ENCODE results near the gene CCDC154. TPM values are rescaled to one million over a fixed set of nuclear protein-coding genes. Genes with fewer than 3 reads are reported as not detected.

CCDC154 gene
- total RNA-seq, 1 donor from 2014 or later, result not detected

- Histone ChIP-seq H2AFZ (replicated peaks) (no peak overlapping the region), H3K9me3 (ENCODE audit: low read depth) (no peaks in the 10 kb centered on the region), H3K27ac (no peak overlapping the region), H3K79me2 (ENCODE audit: low read depth) (no peaks in the 10 kb centered on the region), H3F3A (ENCODE audit: low read depth) (no peaks in the 10 kb centered on the region), H3K27me3 (no peaks in the 10 kb centered on the region), H3K4me1 (peaks cover 5% of the 10 kb centered on the region), H4K20me1 (ENCODE audit: low read depth) (no peaks in the 10 kb centered on the region), H3K4me3 (no peak overlapping the region), H3K36me3 (no peaks in the 10 kb centered on the region), H3K4me2 (no peak overlapping the region), H3K9ac (no peak overlapping the region)
- peaks cover 13% of the 10 kb centered on the region for H3K4me1 Mint-ChIP-seq
- no peak for TF ChIP-seq EZH2 (IDR thresholded peaks at IDR 0.05)
- TF ChIP-seq EZH2phosphoT487 (IDR thresholded peaks at IDR 0.05), result no peak
- no peak for TF ChIP-seq CTCF (IDR thresholded peaks at IDR 0.05)
- no peak for DNase-seq (ENCODE audit: low spot score)
- H3K9me3 Mint-ChIP-seq, result no peaks in the 10 kb centered on the region
- no peaks in the 10 kb centered on the region for H3K27me3 Mint-ChIP-seq (ENCODE audit: insufficient read depth, low read depth)
- no peak overlapping the region for H3K27ac Mint-ChIP-seq
- H3K36me3 Mint-ChIP-seq, result no peaks in the 10 kb centered on the region
- H3K4me3 Mint-ChIP-seq, result no peak overlapping the region
Measured at GRCh38 chr16:1431497-1432270, 12.7 kb downstream of the CCDC154 start.

DNA sequence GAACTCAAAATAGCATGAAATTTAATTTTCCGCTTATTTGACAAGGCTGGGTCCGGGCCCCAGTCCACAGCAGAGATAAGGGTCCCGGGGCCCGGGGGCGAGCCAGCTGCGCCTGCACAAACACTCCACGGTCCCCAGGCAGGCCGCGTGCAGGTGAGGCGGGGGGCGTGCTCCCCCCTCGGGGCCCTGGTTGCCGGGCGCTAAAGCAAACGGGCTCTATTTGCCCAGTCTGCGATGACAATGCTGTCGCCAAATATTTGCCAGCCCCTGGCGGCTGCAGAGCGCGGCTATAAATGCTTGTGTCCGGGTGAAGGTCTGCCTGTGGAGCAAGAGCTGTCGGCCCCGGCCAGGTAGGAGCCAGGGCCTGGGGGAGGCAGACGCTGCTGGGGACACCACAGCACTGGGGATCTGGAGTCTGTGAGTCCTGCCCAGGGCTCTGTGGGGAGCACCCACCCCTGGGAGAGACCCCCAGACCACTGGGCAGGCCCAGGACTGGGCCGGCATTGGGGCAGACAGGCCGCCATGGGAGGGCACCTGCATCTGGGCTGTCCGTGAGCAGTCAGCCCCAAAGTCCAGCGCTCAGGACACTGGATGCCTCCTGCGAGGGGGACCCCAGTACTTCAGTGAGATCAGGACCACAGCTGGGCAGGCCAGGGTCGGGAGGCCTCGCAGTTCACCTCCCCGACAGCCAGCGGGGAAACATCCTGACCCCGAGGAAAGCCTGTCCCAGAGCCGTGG, 13.4 kb downstream of the CCDC154 start, which contains the start of gene PERCC1:
Gene PERCC1 (plus strand): TSS at position 320 of the 738 bp plus-strand sequence. CDS start 1,516 bp downstream, outside the sequence.
- peak within 1 kb of the TSS; percentile 81 for H3K27ac Mint-ChIP-seq
- DNase-seq (ENCODE audit: low spot score), result no peak
- no peak within 1 kb of the TSS for H3K27ac ChIP-seq

GRCh38 chr16:1430214-1430758, 14.1 kb downstream of the CCDC154 start:
- H3K27ac Mint-ChIP-seq, result peak overlapping the region; percentile 33

More for the DNA sequence above, 13.4 kb downstream of the CCDC154 start, which contains the start of gene PERCC1:
- Mint-ChIP-seq H3K36me3 (no peaks in the 10 kb centered on the region), H3K4me3 (peak within 1 kb of the TSS; percentile 74), H3K4me1 (peaks cover 16% of the 10 kb centered on the region), H3K27me3 (ENCODE audit: insufficient read depth, low read depth) (no peaks in the 10 kb centered on the region), H3K9me3 (no peaks in the 10 kb centered on the region)
- H3K27me3 ChIP-seq, result no peaks in the 10 kb centered on the region
- H3K4me1 ChIP-seq, result peaks cover 6% of the 10 kb centered on the region
- TF ChIP-seq EZH2phosphoT487 (IDR thresholded peaks at IDR 0.05), result no peak
- no peak for TF ChIP-seq CTCF (IDR thresholded peaks at IDR 0.05)
- TF ChIP-seq EZH2 (IDR thresholded peaks at IDR 0.05), result no peak
- H3K36me3 ChIP-seq, result no peaks in the 10 kb centered on the region
- H3K9ac ChIP-seq, result no peak within 1 kb of the TSS
- no peak within 1 kb of the TSS for H3K4me3 ChIP-seq
- no peaks in the 10 kb centered on the region for H3F3A ChIP-seq (ENCODE audit: low read depth)
- H3K9me3 ChIP-seq (ENCODE audit: low read depth), result no peaks in the 10 kb centered on the region
- H3K79me2 ChIP-seq (ENCODE audit: low read depth), result no peaks in the 10 kb centered on the region
- H2AFZ ChIP-seq (replicated peaks), result no peak within 1 kb of the TSS
- no peak within 1 kb of the TSS for H3K4me2 ChIP-seq
- H4K20me1 ChIP-seq (ENCODE audit: low read depth), result no peaks in the 10 kb centered on the region

More at GRCh38 chr16:1430214-1430758, 14.1 kb downstream of the CCDC154 start:
- no peak overlapping the region for H2AFZ ChIP-seq (replicated peaks)
- no peak overlapping the region for H3K27ac ChIP-seq
- Mint-ChIP-seq H3K9me3 (no peaks in the 10 kb centered on the region), H3K4me3 (no peak overlapping the region), H3K4me1 (peaks cover 16% of the 10 kb centered on the region), H3K36me3 (no peaks in the 10 kb centered on the region), H3K27me3 (ENCODE audit: insufficient read depth, low read depth) (no peaks in the 10 kb centered on the region)
- H4K20me1 ChIP-seq (ENCODE audit: low read depth), result no peaks in the 10 kb centered on the region
- H3K79me2 ChIP-seq (ENCODE audit: low read depth), result no peaks in the 10 kb centered on the region
- H3K36me3 ChIP-seq, result no peaks in the 10 kb centered on the region
- H3K9me3 ChIP-seq (ENCODE audit: low read depth), result no peaks in the 10 kb centered on the region
- no peak for TF ChIP-seq EZH2phosphoT487 (IDR thresholded peaks at IDR 0.05)
- TF ChIP-seq EZH2 (IDR thresholded peaks at IDR 0.05), result no peak
- TF ChIP-seq CTCF (IDR thresholded peaks at IDR 0.05), result no peak
- no peak overlapping the region for H3K4me3 ChIP-seq
- H3F3A ChIP-seq (ENCODE audit: low read depth), result no peaks in the 10 kb centered on the region
- no peak overlapping the region for H3K4me2 ChIP-seq
- H3K27me3 ChIP-seq, result no peaks in the 10 kb centered on the region
- no peak overlapping the region for H3K9ac ChIP-seq
- H3K4me1 ChIP-seq, result peaks cover 6% of the 10 kb centered on the region
- no peak for DNase-seq (ENCODE audit: low spot score)
